CD4-positive, alpha-beta T cell treated with Interferon alpha-2 for 1 hour (primary cell): ENCODE results near the gene PRSS53.
A peak's percentile ranks its signal among the peaks of the same experiment; 100 is the strongest.
"Not testable (repeated sequence)": the region's sequence is repeated elsewhere in the genome, so short reads cannot be mapped to it uniquely, and the experiment has no call there.

Source experiments
- DNase-seq, 2 donors: peaks; one replicate each; pipeline ENCODE4 v3.0.0-alpha.2; 2020 to 2022

PRSS53 gene

GRCh38 chr16:31117384-31118222, 28.9 kb upstream of the PRSS53 start, which contains the start of gene KAT8:
Gene KAT8, plus strand, starts transcription at chr16:31117664. Its CDS starts 18 bp downstream, at chr16:31117682.
- peak; percentile 98 for DNase-seq

GRCh38 chr16:31114468-31114867, 25.7 kb upstream of the PRSS53 start:
- DNase-seq: no peak

- DNase-seq: peak in 1 of 2 donors; percentile 47
Observed at GRCh38 chr16:31113121-31114120, 24.7 kb upstream of the PRSS53 start.

- no peak for DNase-seq
Observed at GRCh38 chr16:31112711-31113110, 24.0 kb upstream of the PRSS53 start.

GRCh38 chr16:31111881-31112466, 23.2 kb upstream of the PRSS53 start:
- DNase-seq: no peak

GRCh38 chr16:31110106-31111034, 21.6 kb upstream of the PRSS53 start:
- DNase-seq: no peak

- no peak for DNase-seq
Observed at GRCh38 chr16:31109622-31110021, 20.9 kb upstream of the PRSS53 start.

- no peak for DNase-seq
Observed at GRCh38 chr16:31108794-31109558, 20.2 kb upstream of the PRSS53 start.

GRCh38 chr16:31108035-31108793, 19.5 kb upstream of the PRSS53 start, which contains the start of gene BCKDK:
Gene BCKDK, plus strand, starts transcription at chr16:31108386. Its CDS starts 838 bp downstream, at chr16:31109224.
- peak; percentile 50 to 67 for DNase-seq

GRCh38 chr16:31107465-31107867, 18.7 kb upstream of the PRSS53 start:
- no peak for DNase-seq

- no peak for DNase-seq
Observed at GRCh38 chr16:31106509-31107464, 18.0 kb upstream of the PRSS53 start.

- DNase-seq: peak; percentile 83 to 85
Observed at GRCh38 chr16:31105677-31106213, 17.0 kb upstream of the PRSS53 start.

GRCh38 chr16:31100876-31101641, 12.3 kb upstream of the PRSS53 start:
- not testable (repeated sequence) for DNase-seq

GRCh38 chr16:31099860-31100638, 11.3 kb upstream of the PRSS53 start:
- DNase-seq: no peak

GRCh38 chr16:31094424-31095120, 5.8 kb upstream of the PRSS53 start, which contains the start of gene VKORC1:
Gene VKORC1, minus strand, starts transcription at chr16:31094797. Its CDS starts 68 bp downstream, at chr16:31094729.
- peak; percentile 86 to 91 for DNase-seq

GRCh38 chr16:31094088-31094423, 5.3 kb upstream of the PRSS53 start:
- DNase-seq: no peak
